Glomerular visceral epithelial cell (primary cell): ENCODE measurements around the gene APBB2.

Experiments
- DNase-seq: peaks from one replicate; pipeline ENCODE4 v3.0.0-alpha.2; 2016; ENCODE audit errors: extremely low spot score

APBB2 gene

GRCh38 chr4:40856840-40857362 lies 357.4 kb downstream of the APBB2 start:
- no peak for DNase-seq

- DNase-seq, result no peak
These were observed 358.0 kb downstream of the APBB2 start for GRCh38 chr4:40856277-40856839.

GRCh38 chr4:40850496-40850895 lies 363.8 kb downstream of the APBB2 start:
- DNase-seq, result no peak

- DNase-seq, result no peak
These were observed 365.4 kb downstream of the APBB2 start for GRCh38 chr4:40848940-40849339.

GRCh38 chr4:40848251-40848650 lies 366.1 kb downstream of the APBB2 start:
- no peak for DNase-seq

- no peak for DNase-seq
These were observed 367.8 kb downstream of the APBB2 start for GRCh38 chr4:40846532-40846931.

- DNase-seq, result no peak
These were observed 369.0 kb downstream of the APBB2 start for GRCh38 chr4:40845154-40845835.

- no peak for DNase-seq
These were observed 370.1 kb downstream of the APBB2 start for GRCh38 chr4:40844261-40844660.

GRCh38 chr4:40843696-40844095 lies 370.6 kb downstream of the APBB2 start:
- no peak for DNase-seq

- DNase-seq, result no peak
These were observed 371.5 kb downstream of the APBB2 start for GRCh38 chr4:40842725-40843423.

- DNase-seq, result no peak
These were observed 372.0 kb downstream of the APBB2 start for GRCh38 chr4:40842318-40842717.

- DNase-seq, result peak; percentile 88
These were observed 373.3 kb downstream of the APBB2 start for GRCh38 chr4:40840985-40841571.

GRCh38 chr4:40840255-40840984 lies 373.9 kb downstream of the APBB2 start:
- no peak for DNase-seq

- no peak for DNase-seq
These were observed 375.6 kb downstream of the APBB2 start for GRCh38 chr4:40838742-40839141.

- DNase-seq, result no peak
These were observed 377.1 kb downstream of the APBB2 start for GRCh38 chr4:40837094-40837870.

GRCh38 chr4:40833212-40833611 lies 381.1 kb downstream of the APBB2 start:
- DNase-seq, result no peak

- DNase-seq, result no peak
These were observed 382.2 kb downstream of the APBB2 start for GRCh38 chr4:40832175-40832574.

GRCh38 chr4:40831146-40831907 lies 383.0 kb downstream of the APBB2 start:
- DNase-seq, result no peak

GRCh38 chr4:40829586-40829985 lies 384.8 kb downstream of the APBB2 start:
- DNase-seq, result no peak

- no peak for DNase-seq
These were observed 385.7 kb downstream of the APBB2 start for GRCh38 chr4:40828661-40829060.
